Gastroesophageal sphincter (tissue), 4 donors: ENCODE data around the gene NFATC3. TPM values are rescaled to one million over a fixed set of nuclear protein-coding genes. Genes with fewer than 3 reads are reported as not detected.

ENCODE experiments used
- ATAC-seq: fragments of 150-250 bp; one replicate; pipeline ENCODE4 v1.9.1; 2016; ENCODE audit warnings: mild to moderate bottlenecking, moderate library complexity
- H3K27ac ChIP-seq, 4 donors: fragments of 200-600 bp; sonication (generic) in 3 of 4; 1 replicate in 3 of 4; 2 replicates in 1 of 4; pipeline ENCODE4 v1.5.1; 2016 to 2019
- H3K27me3 ChIP-seq: fragments of 200-600 bp; sonication (generic); one replicate; pipeline ENCODE4 v1.5.1; 2019
- H3K36me3 ChIP-seq, 2 donors: fragments of 200-600 bp; sonication (generic); one replicate each; pipeline ENCODE4 v1.5.1; 2019; ENCODE audit warnings: control low read depth in 1 of 2
- H3K4me1 ChIP-seq, 3 donors: fragments of 200-600 bp; sonication (generic); 1 replicate in 2 of 3; 2 replicates in 1 of 3; pipeline ENCODE4 v1.5.1; 2016 to 2019; ENCODE audit warnings: control low read depth in 2 of 3
- H3K4me3 ChIP-seq, 2 donors: fragments of 200-600 bp; sonication (generic); one replicate each; pipeline ENCODE4 v1.5.1; 2019; ENCODE audit warnings: mild to moderate bottlenecking in 1 of 2, moderate library complexity in 1 of 2
- H3K9me3 ChIP-seq, 3 donors: fragments of 200-600 bp; sonication (generic); one replicate each; pipeline ENCODE4 v1.5.1; 2017 to 2019; ENCODE audit warnings: control low read depth in 2 of 3
- CTCF ChIP-seq, 4 experiments: fragments of 200-600 bp in 2 of 4; fragments of 450-650 bp in 2 of 4; sonication (generic) in 1 of 4; IDR thresholded peaks; one replicate each; pipeline ENCODE4 v1.5.1; 2017 to 2019; ENCODE audit warnings: antibody characterized with exemption in 4 of 4, mild to moderate bottlenecking in 2 of 4, moderate library complexity in 2 of 4
- EP300 ChIP-seq: sonication (generic); formaldehyde crosslinking; IDR thresholded peaks from one replicate; pipeline ENCODE4 v1.6.1; 2017; ENCODE audit warnings: antibody characterized with exemption, mild to moderate bottlenecking
- POLR2A ChIP-seq, 2 donors: fragments of 450-650 bp; IDR thresholded peaks; one replicate each; pipeline ENCODE4 v1.6.1; 2017; ENCODE audit warnings: antibody characterized with exemption in 2 of 2, mild to moderate bottlenecking in 2 of 2, moderate library complexity in 1 of 2
- POLR2AphosphoS5 ChIP-seq: sonication (generic); formaldehyde crosslinking; IDR thresholded peaks from one replicate; pipeline ENCODE4 v1.6.1; 2017; ENCODE audit warnings: antibody characterized with exemption
- WGBS, 2 donors: methylation state at CpG; one replicate each; pipeline ENCODE4 v1.1.5; 2018; ENCODE audit warnings: low coverage in 1 of 2; 5-methylcytosine and 5-hydroxymethylcytosine counted together
- total RNA-seq, 4 donors: library from RNA; depleted of rRNA; stranded (reverse); fragments of >200 nt; gene quantifications; one replicate each; pipeline ENCODE4 v1.1.0, GENCODE V29; 2016

The NFATC3 gene
- total RNA-seq, 4 donors from 2014 or later, result 42.4 to 50.6 (median 49.3) TPM

- WGBS, 2 donors, result 35 to 67% methylated on average over 1 of the region's 1 CpG
- H3K27ac ChIP-seq, result peak overlapping the region in 2 of 4 donors; percentile 16 to 74
These were observed 18.4 kb upstream of the NFATC3 start for GRCh38 chr16:68066763-68067162.

GRCh38 chr16:68068926-68069325 lies 16.2 kb upstream of the NFATC3 start:
- no peak overlapping the region for H3K4me3 ChIP-seq
- peaks cover 0 to 69% of the 10 kb centered on the region in 2 donors for H3K36me3 ChIP-seq
- 96 to 98% methylated on average over 7 to 8 of the region's 9 CpGs for WGBS, 2 donors
- no peak for ATAC-seq
- TF ChIP-seq EP300, result no peak
- no peak for TF ChIP-seq POLR2A (IDR thresholded peaks at IDR 0.05)
- no peak for TF ChIP-seq POLR2AphosphoS5
- TF ChIP-seq CTCF (IDR thresholded peaks at IDR 0.05), result no peak
- peak overlapping the region in 1 of 4 donors; percentile 10 for H3K27ac ChIP-seq
- no peaks in the 10 kb centered on the region for H3K9me3 ChIP-seq
- peaks cover 0 to 32% (median 20%) of the 10 kb centered on the region in 3 donors for H3K4me1 ChIP-seq
- no peaks in the 10 kb centered on the region for H3K27me3 ChIP-seq

More at GRCh38 chr16:68066763-68067162, 18.4 kb upstream of the NFATC3 start:
- Histone ChIP-seq H3K27me3 (no peaks in the 10 kb centered on the region), H3K9me3 (no peaks in the 10 kb centered on the region), H3K4me3 (no peak overlapping the region), H3K36me3 (peaks cover 0 to 59% of the 10 kb centered on the region in 2 donors), H3K4me1 (peaks cover 0 to 32% (median 20%) of the 10 kb centered on the region in 3 donors)
- TF ChIP-seq POLR2AphosphoS5 (no peak), POLR2A (IDR thresholded peaks at IDR 0.05) (no peak)
- ATAC-seq, result no peak

- TF ChIP-seq POLR2AphosphoS5 (no peak), EP300 (no peak), POLR2A (IDR thresholded peaks at IDR 0.05) (no peak), CTCF (IDR thresholded peaks at IDR 0.05) (no peak)
- ATAC-seq, result no peak
- 80% methylated on average over 1 of the region's 7 CpGs; no CpG with 5 or more reads in 1 of the 2 donors for WGBS, 2 donors
- peaks cover 0 to 76% of the 10 kb centered on the region in 2 donors for H3K36me3 ChIP-seq
- H3K9me3 ChIP-seq, result no peaks in the 10 kb centered on the region
- H3K4me1 ChIP-seq, result peaks cover 0 to 25% (median 17%) of the 10 kb centered on the region in 3 donors
- peak overlapping the region in 2 of 4 donors; percentile 10 to 25 for H3K27ac ChIP-seq
- no peaks in the 10 kb centered on the region for H3K27me3 ChIP-seq
- no peak overlapping the region for H3K4me3 ChIP-seq
These were observed 15.5 kb upstream of the NFATC3 start for GRCh38 chr16:68069511-68070248.

GRCh38 chr16:68070249-68070730 lies 14.9 kb upstream of the NFATC3 start:
- H3K36me3 ChIP-seq, result peaks cover 0 to 82% of the 10 kb centered on the region in 2 donors
- WGBS, 2 donors, result 60 to 100% methylated on average over 1 of the region's 2 CpGs
- H3K4me1 ChIP-seq, result peaks cover 0 to 19% (median 11%) of the 10 kb centered on the region in 3 donors
- peak overlapping the region in 1 of 4 donors; percentile 25 for H3K27ac ChIP-seq
- TF ChIP-seq EP300, result no peak
- H3K27me3 ChIP-seq, result no peaks in the 10 kb centered on the region
- no peak overlapping the region for H3K4me3 ChIP-seq
- H3K9me3 ChIP-seq, result no peaks in the 10 kb centered on the region
- no peak for ATAC-seq

- WGBS, 2 donors, result 79 to 83% methylated on average over 3 to 8 of the region's 14 CpGs
- H3K27me3 ChIP-seq, result no peaks in the 10 kb centered on the region
- TF ChIP-seq POLR2AphosphoS5, result no peak
- TF ChIP-seq POLR2A (IDR thresholded peaks at IDR 0.05), result no peak
- TF ChIP-seq CTCF (IDR thresholded peaks at IDR 0.05), result no peak
- TF ChIP-seq EP300, result no peak
- no peak overlapping the region for H3K27ac ChIP-seq
- H3K4me3 ChIP-seq, result no peak overlapping the region
- H3K36me3 ChIP-seq, result peaks cover 0 to 86% of the 10 kb centered on the region in 2 donors
- H3K4me1 ChIP-seq, result peaks cover 0 to 12% (median 7%) of the 10 kb centered on the region in 3 donors
- no peak for ATAC-seq
- H3K9me3 ChIP-seq, result no peaks in the 10 kb centered on the region
These were observed 14.2 kb upstream of the NFATC3 start for GRCh38 chr16:68070806-68071517.
